ENCODE data around the gene BRAF. TPM values are rescaled to one million over a fixed set of nuclear protein-coding genes. Genes with fewer than 3 reads are reported as not detected.

BRAF gene
- total and polyA plus RNA-seq, 2 donors from 2014 or later = 8.0 to 43.9 TPM

DNA sequence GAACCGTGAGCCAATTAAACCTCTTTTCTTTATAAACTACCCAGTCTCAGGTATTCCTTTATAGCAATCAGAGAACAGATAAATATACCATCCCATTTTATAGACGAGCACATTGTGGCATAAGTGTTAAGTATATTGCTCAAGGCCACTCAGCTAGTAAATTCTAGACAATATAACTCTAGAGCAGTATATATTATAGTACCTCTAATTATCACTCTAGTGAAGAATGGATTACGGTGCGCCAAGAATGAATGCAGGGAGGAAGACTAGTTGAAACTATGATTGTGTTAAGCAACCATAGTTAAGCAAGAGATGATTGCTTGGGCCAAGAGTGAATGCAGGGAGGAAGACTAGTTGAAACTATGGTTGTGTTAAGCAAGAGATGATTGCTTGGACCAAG, 60.9 kb downstream of the BRAF start:
- FAIRE-seq = no peak
- Histone ChIP-seq H3K9ac (ENCODE audit: low read length in 3 of 3) (no peak overlapping the region), H3K9me3 (ENCODE audit: control insufficient read depth in 2 of 3, insufficient read depth in 1 of 3, low read length in 3 of 3) (no peaks in the 10 kb centered on the region), H3K36me3 (ENCODE audit: control insufficient read depth in 2 of 3, insufficient read depth in 3 of 3, low read length in 3 of 3) (no peaks in the 10 kb centered on the region), H3K27me3 (ENCODE audit: control insufficient read depth, insufficient read depth, low read length) (no peaks in the 10 kb centered on the region), H3K27ac (ENCODE audit: low read depth in 2 of 2, low read length in 2 of 2) (no peak overlapping the region), H3K4me1 (ENCODE audit: control insufficient read depth in 2 of 3, insufficient read depth in 2 of 3, low read depth in 1 of 3, low read length in 3 of 3) (no peaks in the 10 kb centered on the region), H3K4me3 (ENCODE audit: low read length in 3 of 3) (no peak overlapping the region)
- no peak for TF ChIP-seq CTCF (IDR thresholded peaks at IDR 0.05; ENCODE audit: borderline replicate concordance, extremely low read depth, insufficient read depth)
- no peak for DNase-seq
- intact Hi-C loops (cut with DNase I) = no loop called here

GRCh38 chr7:140863184-140863583, 61.5 kb downstream of the BRAF start:
- no peaks in the 10 kb centered on the region for H3K27me3 ChIP-seq (ENCODE audit: control insufficient read depth, insufficient read depth, low read length)
- H3K9me3 ChIP-seq (ENCODE audit: control insufficient read depth in 2 of 3, insufficient read depth in 1 of 3, low read length in 3 of 3) = no peaks in the 10 kb centered on the region
- DNase-seq (no peak), FAIRE-seq (no peak)
- H3K4me1 ChIP-seq (ENCODE audit: control insufficient read depth in 2 of 3, insufficient read depth in 2 of 3, low read depth in 1 of 3, low read length in 3 of 3) = no peaks in the 10 kb centered on the region
- no peak overlapping the region for H3K27ac ChIP-seq (ENCODE audit: low read depth in 2 of 2, low read length in 2 of 2)
- no peak overlapping the region for H3K9ac ChIP-seq (ENCODE audit: low read length in 3 of 3)
- no peak overlapping the region for H3K4me3 ChIP-seq (ENCODE audit: low read length in 3 of 3)
- no peak for TF ChIP-seq CTCF (IDR thresholded peaks at IDR 0.05; ENCODE audit: borderline replicate concordance, extremely low read depth, insufficient read depth)
- intact Hi-C loops (cut with DNase I) = no loop called here
- H3K36me3 ChIP-seq (ENCODE audit: control insufficient read depth in 2 of 3, insufficient read depth in 3 of 3, low read length in 3 of 3) = no peaks in the 10 kb centered on the region

- Histone ChIP-seq H3K4me3 (ENCODE audit: low read length in 3 of 3) (no peak overlapping the region), H3K9ac (ENCODE audit: low read length in 3 of 3) (no peak overlapping the region), H3K36me3 (ENCODE audit: control insufficient read depth in 2 of 3, insufficient read depth in 3 of 3, low read length in 3 of 3) (no peaks in the 10 kb centered on the region), H3K27me3 (ENCODE audit: control insufficient read depth, insufficient read depth, low read length) (no peaks in the 10 kb centered on the region), H3K27ac (ENCODE audit: low read depth in 2 of 2, low read length in 2 of 2) (no peak overlapping the region), H3K9me3 (ENCODE audit: control insufficient read depth in 2 of 3, insufficient read depth in 1 of 3, low read length in 3 of 3) (no peaks in the 10 kb centered on the region), H3K4me1 (ENCODE audit: control insufficient read depth in 2 of 3, insufficient read depth in 2 of 3, low read depth in 1 of 3, low read length in 3 of 3) (no peaks in the 10 kb centered on the region)
- FAIRE-seq = no peak
- TF ChIP-seq CTCF (IDR thresholded peaks at IDR 0.05; ENCODE audit: borderline replicate concordance, extremely low read depth, insufficient read depth) = no peak
- no peak for DNase-seq
- intact Hi-C loops (cut with DNase I) = no loop called here
Observed at GRCh38 chr7:140857048-140857447, 67.7 kb downstream of the BRAF start.

DNA sequence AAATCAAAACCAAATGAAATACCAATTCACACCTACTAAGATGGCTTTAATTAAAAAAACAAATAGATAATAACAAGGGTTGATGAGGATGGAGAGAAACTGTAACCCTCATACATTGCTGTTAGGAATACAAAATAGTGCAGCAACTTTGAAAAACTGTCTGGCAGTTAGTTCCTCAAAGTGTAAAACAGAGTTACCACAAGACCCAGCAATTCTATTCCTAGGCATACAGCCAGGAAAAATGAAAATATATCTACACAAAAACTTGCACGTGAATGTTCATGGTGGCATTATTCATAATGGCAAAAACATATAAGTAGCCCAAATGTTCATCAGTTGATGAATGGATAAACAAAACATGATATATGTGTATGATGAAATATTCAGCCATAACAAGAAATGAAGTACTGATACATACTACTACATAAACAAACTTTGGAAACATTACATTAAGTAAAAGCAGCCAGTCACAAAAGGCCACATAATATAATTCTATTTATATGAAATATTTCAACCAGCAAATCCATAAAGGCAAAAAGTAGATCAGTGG, 83.5 kb downstream of the BRAF start:
- Histone ChIP-seq H3K4me1 (ENCODE audit: control insufficient read depth in 2 of 3, insufficient read depth in 2 of 3, low read depth in 1 of 3, low read length in 3 of 3) (no peaks in the 10 kb centered on the region), H3K4me3 (ENCODE audit: low read length in 3 of 3) (no peak overlapping the region), H3K27ac (ENCODE audit: low read depth in 2 of 2, low read length in 2 of 2) (no peak overlapping the region), H3K9me3 (ENCODE audit: control insufficient read depth in 2 of 3, insufficient read depth in 1 of 3, low read length in 3 of 3) (no peaks in the 10 kb centered on the region), H3K27me3 (ENCODE audit: control insufficient read depth, insufficient read depth, low read length) (no peaks in the 10 kb centered on the region), H3K9ac (ENCODE audit: low read length in 3 of 3) (no peak overlapping the region), H3K36me3 (ENCODE audit: control insufficient read depth in 2 of 3, insufficient read depth in 3 of 3, low read length in 3 of 3) (no peaks in the 10 kb centered on the region)
- no peak for DNase-seq
- intact Hi-C loops (cut with DNase I) = no loop called here
- FAIRE-seq = no peak
- TF ChIP-seq CTCF (IDR thresholded peaks at IDR 0.05; ENCODE audit: borderline replicate concordance, extremely low read depth, insufficient read depth) = no peak
